ENCODE measurements around the gene ABHD8. TPM values are rescaled to one million over a fixed set of nuclear protein-coding genes. Genes with fewer than 3 reads are reported as not detected.

Gene ABHD8
- total RNA-seq, 1 experiment from 2014 or later, result 30.2 TPM

- DNase-seq (ENCODE audit: low read depth), result peak; percentile 95
Observed at GRCh38 chr19:17333611-17334413, 30.6 kb upstream of the ABHD8 start.

GRCh38 chr19:17332677-17333581, 29.7 kb upstream of the ABHD8 start:
- peak; percentile 56 for DNase-seq (ENCODE audit: low read depth)

GRCh38 chr19:17332360-17332676, 29.1 kb upstream of the ABHD8 start:
- DNase-seq (ENCODE audit: low read depth), result no peak

GRCh38 chr19:17331045-17331558, 27.9 kb upstream of the ABHD8 start:
- DNase-seq (ENCODE audit: low read depth), result no peak

GRCh38 chr19:17330262-17331044, 27.2 kb upstream of the ABHD8 start:
- DNase-seq (ENCODE audit: low read depth), result no peak

- DNase-seq (ENCODE audit: low read depth), result no peak
Observed at GRCh38 chr19:17329366-17330261, 26.4 kb upstream of the ABHD8 start.

GRCh38 chr19:17328517-17329365, 25.5 kb upstream of the ABHD8 start:
- DNase-seq (ENCODE audit: low read depth), result no peak

- no peak for DNase-seq (ENCODE audit: low read depth)
Observed at GRCh38 chr19:17327654-17328516, 24.7 kb upstream of the ABHD8 start.

- no peak for DNase-seq (ENCODE audit: low read depth)
Observed at GRCh38 chr19:17327068-17327653, 23.9 kb upstream of the ABHD8 start.

GRCh38 chr19:17326595-17326966, 23.4 kb upstream of the ABHD8 start:
- DNase-seq (ENCODE audit: low read depth), result no peak

- DNase-seq (ENCODE audit: low read depth), result no peak
Observed at GRCh38 chr19:17325881-17326594, 22.8 kb upstream of the ABHD8 start.

- DNase-seq (ENCODE audit: low read depth), result no peak
Observed at GRCh38 chr19:17325133-17325532, 21.9 kb upstream of the ABHD8 start.

GRCh38 chr19:17324357-17325114, 21.3 kb upstream of the ABHD8 start:
- DNase-seq (ENCODE audit: low read depth), result no peak

- no peak for DNase-seq (ENCODE audit: low read depth)
Observed at GRCh38 chr19:17323964-17324332, 20.7 kb upstream of the ABHD8 start.

GRCh38 chr19:17323300-17323963, 20.2 kb upstream of the ABHD8 start:
- no peak for DNase-seq (ENCODE audit: low read depth)

GRCh38 chr19:17322854-17323253, 19.6 kb upstream of the ABHD8 start:
- no peak for DNase-seq (ENCODE audit: low read depth)

Data from M059J (cell line).